ENCODE data around the gene WDR73.

GRCh38 chr15:84611631-84612030 lies 42.5 kb downstream of the WDR73 start:
- no peak for TF ChIP-seq CTCF (IDR thresholded peaks at IDR 0.05)
- TF ChIP-seq POLR2A (IDR thresholded peaks at IDR 0.05) = no peak

Data from uterus (tissue), 2 donors.